ENCODE data around the gene PIK3CD.

GRCh38 chr1:9700340-9700739 lies 48.8 kb downstream of the PIK3CD start:
- TF ChIP-seq JUNB (IDR thresholded peaks at IDR 0.05; ENCODE audit: unreplicated experiment) (no peak), CTCF (conservative IDR thresholded peaks at IDR 0.05; ENCODE audit: low read depth in 2 of 2) (no peak), EZH2phosphoT487 (IDR thresholded peaks at IDR 0.05; ENCODE audit: unreplicated experiment) (no peak), POLR2AphosphoS5 (IDR thresholded peaks at IDR 0.05; ENCODE audit: low read depth) (no peak), EZH2 (IDR thresholded peaks at IDR 0.05; ENCODE audit: low read depth, unreplicated experiment) (no peak), NANOG (IDR thresholded peaks at IDR 0.05; ENCODE audit: borderline replicate concordance) (no peak), ZNF331 (CRISPR knock-in tag; IDR thresholded peaks at IDR 0.05; ENCODE audit: low read depth) (no peak)
- TF ChIP-seq, protein P1, sequence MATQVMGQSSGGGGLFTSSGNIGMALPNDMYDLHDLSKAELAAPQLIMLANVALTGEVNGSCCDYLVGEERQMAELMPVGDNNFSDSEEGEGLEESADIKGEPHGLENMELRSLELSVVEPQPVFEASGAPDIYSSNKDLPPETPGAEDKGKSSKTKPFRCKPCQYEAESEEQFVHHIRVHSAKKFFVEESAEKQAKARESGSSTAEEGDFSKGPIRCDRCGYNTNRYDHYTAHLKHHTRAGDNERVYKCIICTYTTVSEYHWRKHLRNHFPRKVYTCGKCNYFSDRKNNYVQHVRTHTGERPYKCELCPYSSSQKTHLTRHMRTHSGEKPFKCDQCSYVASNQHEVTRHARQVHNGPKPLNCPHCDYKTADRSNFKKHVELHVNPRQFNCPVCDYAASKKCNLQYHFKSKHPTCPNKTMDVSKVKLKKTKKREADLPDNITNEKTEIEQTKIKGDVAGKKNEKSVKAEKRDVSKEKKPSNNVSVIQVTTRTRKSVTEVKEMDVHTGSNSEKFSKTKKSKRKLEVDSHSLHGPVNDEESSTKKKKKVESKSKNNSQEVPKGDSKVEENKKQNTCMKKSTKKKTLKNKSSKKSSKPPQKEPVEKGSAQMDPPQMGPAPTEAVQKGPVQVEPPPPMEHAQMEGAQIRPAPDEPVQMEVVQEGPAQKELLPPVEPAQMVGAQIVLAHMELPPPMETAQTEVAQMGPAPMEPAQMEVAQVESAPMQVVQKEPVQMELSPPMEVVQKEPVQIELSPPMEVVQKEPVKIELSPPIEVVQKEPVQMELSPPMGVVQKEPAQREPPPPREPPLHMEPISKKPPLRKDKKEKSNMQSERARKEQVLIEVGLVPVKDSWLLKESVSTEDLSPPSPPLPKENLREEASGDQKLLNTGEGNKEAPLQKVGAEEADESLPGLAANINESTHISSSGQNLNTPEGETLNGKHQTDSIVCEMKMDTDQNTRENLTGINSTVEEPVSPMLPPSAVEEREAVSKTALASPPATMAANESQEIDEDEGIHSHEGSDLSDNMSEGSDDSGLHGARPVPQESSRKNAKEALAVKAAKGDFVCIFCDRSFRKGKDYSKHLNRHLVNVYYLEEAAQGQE (IDR thresholded peaks at IDR 0.05; ENCODE audit: unreplicated experiment), result no peak
- TF ChIP-seq, protein P2, sequence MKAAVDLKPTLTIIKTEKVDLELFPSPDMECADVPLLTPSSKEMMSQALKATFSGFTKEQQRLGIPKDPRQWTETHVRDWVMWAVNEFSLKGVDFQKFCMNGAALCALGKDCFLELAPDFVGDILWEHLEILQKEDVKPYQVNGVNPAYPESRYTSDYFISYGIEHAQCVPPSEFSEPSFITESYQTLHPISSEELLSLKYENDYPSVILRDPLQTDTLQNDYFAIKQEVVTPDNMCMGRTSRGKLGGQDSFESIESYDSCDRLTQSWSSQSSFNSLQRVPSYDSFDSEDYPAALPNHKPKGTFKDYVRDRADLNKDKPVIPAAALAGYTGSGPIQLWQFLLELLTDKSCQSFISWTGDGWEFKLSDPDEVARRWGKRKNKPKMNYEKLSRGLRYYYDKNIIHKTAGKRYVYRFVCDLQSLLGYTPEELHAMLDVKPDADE (IDR thresholded peaks at IDR 0.05), result no peak
- TF ChIP-seq, protein P3, sequence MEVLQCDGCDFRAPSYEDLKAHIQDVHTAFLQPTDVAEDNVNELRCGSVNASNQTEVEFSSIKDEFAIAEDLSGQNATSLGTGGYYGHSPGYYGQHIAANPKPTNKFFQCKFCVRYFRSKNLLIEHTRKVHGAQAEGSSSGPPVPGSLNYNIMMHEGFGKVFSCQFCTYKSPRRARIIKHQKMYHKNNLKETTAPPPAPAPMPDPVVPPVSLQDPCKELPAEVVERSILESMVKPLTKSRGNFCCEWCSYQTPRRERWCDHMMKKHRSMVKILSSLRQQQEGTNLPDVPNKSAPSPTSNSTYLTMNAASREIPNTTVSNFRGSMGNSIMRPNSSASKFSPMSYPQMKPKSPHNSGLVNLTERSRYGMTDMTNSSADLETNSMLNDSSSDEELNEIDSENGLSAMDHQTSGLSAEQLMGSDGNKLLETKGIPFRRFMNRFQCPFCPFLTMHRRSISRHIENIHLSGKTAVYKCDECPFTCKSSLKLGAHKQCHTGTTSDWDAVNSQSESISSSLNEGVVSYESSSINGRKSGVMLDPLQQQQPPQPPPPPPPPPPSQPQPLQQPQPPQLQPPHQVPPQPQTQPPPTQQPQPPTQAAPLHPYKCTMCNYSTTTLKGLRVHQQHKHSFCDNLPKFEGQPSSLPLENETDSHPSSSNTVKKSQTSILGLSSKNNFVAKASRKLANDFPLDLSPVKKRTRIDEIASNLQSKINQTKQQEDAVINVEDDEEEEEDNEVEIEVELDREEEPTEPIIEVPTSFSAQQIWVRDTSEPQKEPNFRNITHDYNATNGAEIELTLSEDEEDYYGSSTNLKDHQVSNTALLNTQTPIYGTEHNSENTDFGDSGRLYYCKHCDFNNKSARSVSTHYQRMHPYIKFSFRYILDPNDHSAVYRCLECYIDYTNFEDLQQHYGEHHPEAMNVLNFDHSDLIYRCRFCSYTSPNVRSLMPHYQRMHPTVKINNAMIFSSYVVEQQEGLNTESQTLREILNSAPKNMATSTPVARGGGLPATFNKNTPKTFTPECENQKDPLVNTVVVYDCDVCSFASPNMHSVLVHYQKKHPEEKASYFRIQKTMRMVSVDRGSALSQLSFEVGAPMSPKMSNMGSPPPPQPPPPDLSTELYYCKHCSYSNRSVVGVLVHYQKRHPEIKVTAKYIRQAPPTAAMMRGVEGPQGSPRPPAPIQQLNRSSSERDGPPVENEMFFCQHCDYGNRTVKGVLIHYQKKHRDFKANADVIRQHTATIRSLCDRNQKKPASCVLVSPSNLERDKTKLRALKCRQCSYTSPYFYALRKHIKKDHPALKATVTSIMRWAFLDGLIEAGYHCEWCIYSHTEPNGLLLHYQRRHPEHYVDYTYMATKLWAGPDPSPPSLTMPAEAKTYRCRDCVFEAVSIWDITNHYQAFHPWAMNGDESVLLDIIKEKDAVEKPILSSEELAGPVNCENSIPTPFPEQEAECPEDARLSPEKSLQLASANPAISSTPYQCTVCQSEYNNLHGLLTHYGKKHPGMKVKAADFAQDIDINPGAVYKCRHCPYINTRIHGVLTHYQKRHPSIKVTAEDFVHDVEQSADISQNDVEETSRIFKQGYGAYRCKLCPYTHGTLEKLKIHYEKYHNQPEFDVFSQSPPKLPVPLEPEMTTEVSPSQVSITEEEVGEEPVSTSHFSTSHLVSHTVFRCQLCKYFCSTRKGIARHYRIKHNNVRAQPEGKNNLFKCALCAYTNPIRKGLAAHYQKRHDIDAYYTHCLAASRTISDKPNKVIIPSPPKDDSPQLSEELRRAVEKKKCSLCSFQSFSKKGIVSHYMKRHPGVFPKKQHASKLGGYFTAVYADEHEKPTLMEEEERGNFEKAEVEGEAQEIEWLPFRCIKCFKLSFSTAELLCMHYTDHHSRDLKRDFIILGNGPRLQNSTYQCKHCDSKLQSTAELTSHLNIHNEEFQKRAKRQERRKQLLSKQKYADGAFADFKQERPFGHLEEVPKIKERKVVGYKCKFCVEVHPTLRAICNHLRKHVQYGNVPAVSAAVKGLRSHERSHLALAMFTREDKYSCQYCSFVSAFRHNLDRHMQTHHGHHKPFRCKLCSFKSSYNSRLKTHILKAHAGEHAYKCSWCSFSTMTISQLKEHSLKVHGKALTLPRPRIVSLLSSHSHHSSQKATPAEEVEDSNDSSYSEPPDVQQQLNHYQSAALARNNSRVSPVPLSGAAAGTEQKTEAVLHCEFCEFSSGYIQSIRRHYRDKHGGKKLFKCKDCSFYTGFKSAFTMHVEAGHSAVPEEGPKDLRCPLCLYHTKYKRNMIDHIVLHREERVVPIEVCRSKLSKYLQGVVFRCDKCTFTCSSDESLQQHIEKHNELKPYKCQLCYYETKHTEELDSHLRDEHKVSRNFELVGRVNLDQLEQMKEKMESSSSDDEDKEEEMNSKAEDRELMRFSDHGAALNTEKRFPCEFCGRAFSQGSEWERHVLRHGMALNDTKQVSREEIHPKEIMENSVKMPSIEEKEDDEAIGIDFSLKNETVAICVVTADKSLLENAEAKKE (CRISPR knock-in tag; IDR thresholded peaks at IDR 0.05), result no peak
